Measurements from ENCODE around the gene WDFY4.

DNA sequence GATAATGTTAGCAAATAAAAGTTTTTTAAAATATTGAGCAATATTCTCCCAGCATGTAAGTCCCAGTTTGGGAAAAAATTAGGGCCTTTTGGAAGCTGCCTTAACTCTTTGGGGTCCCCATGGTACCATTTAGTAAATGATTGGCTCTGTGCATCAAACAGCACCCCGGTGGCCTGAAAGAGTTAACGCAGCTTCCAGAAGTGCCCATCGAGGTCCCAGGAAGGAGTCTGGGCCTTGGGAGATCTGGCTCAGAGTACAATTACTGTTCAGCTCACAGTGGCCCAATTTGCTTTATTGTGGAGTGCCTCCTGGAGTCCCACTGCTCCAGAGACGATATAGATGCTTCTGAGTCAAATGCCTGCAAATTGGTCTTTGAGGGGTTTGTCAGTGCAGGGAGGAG lies 31.7 kb downstream of the WDFY4 start:
- TF ChIP-seq, protein P1, sequence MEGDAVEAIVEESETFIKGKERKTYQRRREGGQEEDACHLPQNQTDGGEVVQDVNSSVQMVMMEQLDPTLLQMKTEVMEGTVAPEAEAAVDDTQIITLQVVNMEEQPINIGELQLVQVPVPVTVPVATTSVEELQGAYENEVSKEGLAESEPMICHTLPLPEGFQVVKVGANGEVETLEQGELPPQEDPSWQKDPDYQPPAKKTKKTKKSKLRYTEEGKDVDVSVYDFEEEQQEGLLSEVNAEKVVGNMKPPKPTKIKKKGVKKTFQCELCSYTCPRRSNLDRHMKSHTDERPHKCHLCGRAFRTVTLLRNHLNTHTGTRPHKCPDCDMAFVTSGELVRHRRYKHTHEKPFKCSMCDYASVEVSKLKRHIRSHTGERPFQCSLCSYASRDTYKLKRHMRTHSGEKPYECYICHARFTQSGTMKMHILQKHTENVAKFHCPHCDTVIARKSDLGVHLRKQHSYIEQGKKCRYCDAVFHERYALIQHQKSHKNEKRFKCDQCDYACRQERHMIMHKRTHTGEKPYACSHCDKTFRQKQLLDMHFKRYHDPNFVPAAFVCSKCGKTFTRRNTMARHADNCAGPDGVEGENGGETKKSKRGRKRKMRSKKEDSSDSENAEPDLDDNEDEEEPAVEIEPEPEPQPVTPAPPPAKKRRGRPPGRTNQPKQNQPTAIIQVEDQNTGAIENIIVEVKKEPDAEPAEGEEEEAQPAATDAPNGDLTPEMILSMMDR (conservative IDR thresholded peaks at IDR 0.05 in 1 of 2, IDR thresholded peaks at IDR 0.05 in 1 of 2; ENCODE audit: low read depth in 1 of 2, low read length in 2 of 2), result no peak
- TF ChIP-seq EZH2 (IDR thresholded peaks at IDR 0.05; ENCODE audit: low read length, missing control alignments), result no peak
